BJ (cell line): ENCODE measurements around the gene MBIP. TPM values are rescaled to one million over a fixed set of nuclear protein-coding genes. Genes with fewer than 3 reads are reported as not detected.

Experiments used
- CTCF ChIA-PET: fragments of 350-600 bp; formaldehyde crosslinking; extraction: SDS; loops from one replicate; lab custom pipeline; 2021; ENCODE audit warnings: antibody characterized with exemption, inconsistent platforms; lab: Yijun Ruan, JAX
- POLR2A ChIA-PET: fragments of 300-600 bp; sonication (Branson Sonifier 250); formaldehyde crosslinking; extraction: SDS; loops from one replicate; lab custom pipeline; 2021; ENCODE audit warnings: antibody characterized with exemption; lab: Charles Lee
- DNase-seq: peaks from one replicate; pipeline ENCODE4 v3.0.0-alpha.2; 2011; ENCODE audit warnings: low read depth
- H3K27me3 ChIP-seq: 2 replicates; pipeline ENCODE4 v1.6.0; 2011; ENCODE audit warnings: low read length; ENCODE audit not compliant: control insufficient read depth, insufficient read depth
- H3K36me3 ChIP-seq: 2 replicates; pipeline ENCODE4 v1.5.1; 2011; ENCODE audit warnings: low read length; ENCODE audit not compliant: control insufficient read depth, insufficient read depth
- H3K4me3 ChIP-seq: 2 replicates; pipeline ENCODE4 v1.5.1; 2011; ENCODE audit warnings: low read depth, mild to moderate bottlenecking, control low read depth, low read length
- polyA plus RNA-seq: library from polyadenylated mRNA; depleted of rRNA; stranded (reverse); fragments of >200 nt; gene quantifications from 2 replicates; pipeline ENCODE4 v1.2.3, GENCODE V29; 2011
- TF ChIP-seq, protein P1 (sequence below): IDR thresholded peaks from 2 replicates; pipeline ENCODE4 v1.5.1; 2011; ENCODE audit warnings: low read depth, mild to moderate bottlenecking, control low read depth, inconsistent platforms, low read length, moderate library complexity; ENCODE audit not compliant: insufficient read depth

Gene MBIP
- polyA plus RNA-seq, 1 experiment, result 10.7 TPM

DNA sequence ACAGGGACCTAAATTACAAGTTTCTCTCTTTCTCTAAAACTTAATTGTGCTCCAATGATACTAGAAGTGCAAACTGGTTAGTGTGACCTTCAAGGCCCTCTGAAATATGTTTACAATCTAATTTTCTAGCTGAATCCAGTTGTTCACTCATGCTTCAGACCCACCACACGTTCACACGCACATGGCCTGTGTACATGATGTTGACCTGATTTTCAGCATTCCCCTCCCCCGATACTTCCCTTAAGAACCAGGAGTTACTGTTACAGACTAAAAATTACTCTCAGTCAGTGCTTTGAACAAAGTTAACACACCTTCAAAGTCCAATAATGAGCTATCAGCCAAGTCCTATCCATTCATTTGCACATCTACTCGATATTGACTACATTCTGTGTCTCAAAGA lies 16.5 kb downstream of the MBIP start:
- TF ChIP-seq, protein P1, sequence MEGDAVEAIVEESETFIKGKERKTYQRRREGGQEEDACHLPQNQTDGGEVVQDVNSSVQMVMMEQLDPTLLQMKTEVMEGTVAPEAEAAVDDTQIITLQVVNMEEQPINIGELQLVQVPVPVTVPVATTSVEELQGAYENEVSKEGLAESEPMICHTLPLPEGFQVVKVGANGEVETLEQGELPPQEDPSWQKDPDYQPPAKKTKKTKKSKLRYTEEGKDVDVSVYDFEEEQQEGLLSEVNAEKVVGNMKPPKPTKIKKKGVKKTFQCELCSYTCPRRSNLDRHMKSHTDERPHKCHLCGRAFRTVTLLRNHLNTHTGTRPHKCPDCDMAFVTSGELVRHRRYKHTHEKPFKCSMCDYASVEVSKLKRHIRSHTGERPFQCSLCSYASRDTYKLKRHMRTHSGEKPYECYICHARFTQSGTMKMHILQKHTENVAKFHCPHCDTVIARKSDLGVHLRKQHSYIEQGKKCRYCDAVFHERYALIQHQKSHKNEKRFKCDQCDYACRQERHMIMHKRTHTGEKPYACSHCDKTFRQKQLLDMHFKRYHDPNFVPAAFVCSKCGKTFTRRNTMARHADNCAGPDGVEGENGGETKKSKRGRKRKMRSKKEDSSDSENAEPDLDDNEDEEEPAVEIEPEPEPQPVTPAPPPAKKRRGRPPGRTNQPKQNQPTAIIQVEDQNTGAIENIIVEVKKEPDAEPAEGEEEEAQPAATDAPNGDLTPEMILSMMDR, result no peak
- POLR2A ChIA-PET, result no interaction called here
- Histone ChIP-seq H3K4me3 (no peak overlapping the region), H3K27me3 (no peaks in the 10 kb centered on the region), H3K36me3 (peaks cover 3% of the 10 kb centered on the region)
- no peak for DNase-seq
- CTCF ChIA-PET, result no interaction called here

DNA sequence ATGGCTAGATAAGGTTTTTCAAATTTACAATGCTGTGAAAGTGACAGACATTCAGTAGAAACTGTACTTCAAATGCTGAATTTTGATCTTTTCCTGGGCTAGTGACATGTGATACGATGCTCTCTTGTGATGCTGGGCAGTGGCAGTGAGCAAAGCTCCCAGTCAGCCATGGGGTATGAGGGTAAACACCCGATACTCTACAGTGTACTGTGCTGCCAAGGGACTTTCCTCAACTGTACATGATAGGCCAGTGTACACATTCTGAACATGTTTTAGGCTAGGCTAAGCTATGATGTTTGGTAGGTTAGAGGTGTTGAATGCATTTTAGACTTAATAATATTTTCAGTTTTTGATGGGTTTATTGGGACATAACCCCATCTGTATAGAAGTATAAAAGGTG lies 17.6 kb downstream of the MBIP start:
- Histone ChIP-seq H3K27me3 (no peaks in the 10 kb centered on the region), H3K4me3 (no peak overlapping the region), H3K36me3 (peaks cover 4% of the 10 kb centered on the region)
- ChIA-PET CTCF (no interaction called here), POLR2A (no interaction called here)
- TF ChIP-seq, protein P1, result no peak
- no peak for DNase-seq

DNA sequence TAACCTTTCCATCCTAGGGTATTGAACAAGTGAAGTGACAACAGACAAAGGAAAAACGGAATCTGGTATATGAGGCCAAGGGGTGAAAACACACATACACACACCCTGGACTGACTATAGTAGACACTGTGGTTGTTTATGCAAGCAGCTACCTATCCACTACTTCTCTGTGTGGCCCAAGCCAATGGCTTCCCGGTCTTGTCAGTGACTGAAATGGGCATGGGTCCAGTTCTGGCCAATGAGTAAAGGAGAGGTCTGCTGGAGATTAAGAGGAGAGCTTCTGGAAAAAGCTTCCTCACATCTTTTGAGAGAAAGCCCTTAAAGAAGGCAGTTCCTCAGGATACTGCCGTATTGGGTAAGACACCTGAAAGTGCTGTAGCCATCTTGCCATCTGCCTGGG lies 19.3 kb downstream of the MBIP start:
- ChIA-PET POLR2A (no interaction called here), CTCF (interaction anchor here (1.4 kb wide), 1 partner anchor 9 kb away, joined by 3 read pairs; no protein-coding TSS in a partner anchor)
- H3K36me3 ChIP-seq, result peaks cover 10% of the 10 kb centered on the region
- H3K27me3 ChIP-seq, result no peaks in the 10 kb centered on the region
- TF ChIP-seq, protein P1, result no peak
- no peak overlapping the region for H3K4me3 ChIP-seq
- no peak for DNase-seq

DNA sequence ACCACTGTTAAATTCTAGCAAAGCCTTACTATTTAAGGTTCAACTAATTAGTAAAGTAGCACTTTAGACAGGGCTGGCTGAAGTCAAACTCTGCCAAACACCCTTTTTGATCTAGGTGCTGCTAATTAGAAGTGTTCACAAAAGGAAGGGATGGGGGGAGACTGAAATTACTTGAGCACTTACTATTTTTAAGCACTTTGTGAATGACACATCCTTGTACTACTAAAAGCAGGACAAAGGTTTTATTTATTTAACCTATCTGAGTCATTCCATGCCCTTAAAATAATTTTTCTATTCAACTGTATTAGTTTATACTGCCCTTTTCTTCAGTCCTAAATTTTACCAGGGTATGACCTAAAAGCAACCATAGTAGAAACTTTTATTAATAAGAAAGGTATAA lies 20.1 kb downstream of the MBIP start:
- Histone ChIP-seq H3K36me3 (peaks cover 14% of the 10 kb centered on the region), H3K4me3 (no peak overlapping the region), H3K27me3 (no peaks in the 10 kb centered on the region)
- TF ChIP-seq, protein P1, result no peak
- CTCF ChIA-PET, result no interaction called here
- POLR2A ChIA-PET, result no interaction called here
- no peak for DNase-seq

GRCh38 chr14:36295642-36296627 lies 24.5 kb downstream of the MBIP start:
- no peak for DNase-seq
- POLR2A ChIA-PET, result no interaction called here
- TF ChIP-seq, protein P1, result no peak
- Histone ChIP-seq H3K4me3 (no peak overlapping the region), H3K36me3 (peaks cover 12% of the 10 kb centered on the region), H3K27me3 (no peaks in the 10 kb centered on the region)
- CTCF ChIA-PET, result interaction anchor here (0.6 to 2.6 kb wide), 2 partner anchors 37 to 226 kb away, joined by 3 to 9 read pairs; no protein-coding TSS in a partner anchor
